Islet of Langerhans (tissue), 1 donor: ENCODE results near the gene ARV1.

Experiments used
- FAIRE-seq: peaks from one replicate; lab custom pipeline; 2011; peaks lifted over from hg19 to GRCh38; lab: Jason Lieb, UNC

The ARV1 gene

GRCh38 chr1:230978491-230979388 lies at the start of gene ARV1, which contains the start of gene TTC13:
ARV1 (plus strand) TSS chr1:230979094; CDS start chr1:230979106, 12 bp downstream.
TTC13 (minus strand) TSS chr1:230978861; CDS start chr1:230978830, 31 bp downstream.
- no peak for FAIRE-seq

- FAIRE-seq: no peak
Measured at GRCh38 chr1:230930986-230931385, 47.9 kb upstream of the ARV1 start.

GRCh38 chr1:230935852-230936251 lies 43.0 kb upstream of the ARV1 start:
- FAIRE-seq: no peak

- FAIRE-seq: no peak
Measured at GRCh38 chr1:230936475-230936874, 42.4 kb upstream of the ARV1 start.

- no peak for FAIRE-seq
Measured at GRCh38 chr1:230937371-230937770, 41.5 kb upstream of the ARV1 start.

- FAIRE-seq: no peak
Measured at GRCh38 chr1:230938924-230939368, 39.9 kb upstream of the ARV1 start.

- FAIRE-seq: peak; percentile 82
Measured at GRCh38 chr1:230939806-230940489, 38.9 kb upstream of the ARV1 start.

- FAIRE-seq: no peak
Measured at GRCh38 chr1:230940848-230941247, 38.0 kb upstream of the ARV1 start.

GRCh38 chr1:230943048-230943593 lies 35.8 kb upstream of the ARV1 start:
- peak; percentile 89 for FAIRE-seq

- no peak for FAIRE-seq
Measured at GRCh38 chr1:230948301-230948700, 30.6 kb upstream of the ARV1 start.

- FAIRE-seq: no peak
Measured at GRCh38 chr1:230948903-230949302, 30.0 kb upstream of the ARV1 start.

GRCh38 chr1:230950404-230950803 lies 28.5 kb upstream of the ARV1 start:
- FAIRE-seq: no peak

GRCh38 chr1:230957580-230957989 lies 21.3 kb upstream of the ARV1 start:
- FAIRE-seq: no peak

GRCh38 chr1:230958370-230958769 lies 20.5 kb upstream of the ARV1 start:
- no peak for FAIRE-seq

GRCh38 chr1:230964896-230965295 lies 14.0 kb upstream of the ARV1 start:
- no peak for FAIRE-seq

- no peak for FAIRE-seq
Measured at GRCh38 chr1:230965535-230965934, 13.4 kb upstream of the ARV1 start.

GRCh38 chr1:230966358-230966873 lies 12.5 kb upstream of the ARV1 start:
- FAIRE-seq: no peak

- FAIRE-seq: no peak
Measured at GRCh38 chr1:230970432-230970831, 8.5 kb upstream of the ARV1 start.

- no peak for FAIRE-seq
Measured at GRCh38 chr1:230971771-230972170, 7.1 kb upstream of the ARV1 start.

GRCh38 chr1:230972855-230973271 lies 6.0 kb upstream of the ARV1 start:
- FAIRE-seq: no peak

- no peak for FAIRE-seq
Measured at GRCh38 chr1:230975636-230976035, 3.3 kb upstream of the ARV1 start.

- FAIRE-seq: no peak
Measured at GRCh38 chr1:230976360-230976759, 2.5 kb upstream of the ARV1 start.
